GM12865 (cell line): ENCODE data around the gene ANKRD13D.

Experiments
- DNase-seq: peaks from one replicate; pipeline ENCODE4 v3.0.0; 2010; ENCODE audit warnings: low read depth
- H3K4me3 ChIP-seq: 2 replicates; pipeline ENCODE4 v1.5.1; 2011; ENCODE audit warnings: mild to moderate bottlenecking, low read depth, low read length, control low read depth
- CTCF ChIP-seq: IDR thresholded peaks from 2 replicates; pipeline ENCODE4 v1.5.1; 2011; ENCODE audit warnings: low read length, control low read depth, low read depth, inconsistent platforms; ENCODE audit not compliant: insufficient read depth; ENCODE audit errors: missing control alignments

The ANKRD13D gene

GRCh38 chr11:67287355-67288197 lies 1.5 kb upstream of the ANKRD13D start:
- H3K4me3 ChIP-seq: peak overlapping the region; percentile 97
- DNase-seq: no peak
- TF ChIP-seq CTCF: no peak

- DNase-seq: no peak
- H3K4me3 ChIP-seq: peak overlapping the region; percentile 97
- no peak for TF ChIP-seq CTCF
Measured at GRCh38 chr11:67288198-67288451, 978 bp upstream of the ANKRD13D start.

- peak; percentile 32 for TF ChIP-seq CTCF
Measured at GRCh38 chr11:67288452-67289225, 464 bp upstream of the ANKRD13D start.

GRCh38 chr11:67289651-67290479 lies 762 bp downstream of the ANKRD13D start:
- TF ChIP-seq CTCF: no peak
- DNase-seq: no peak
- peak overlapping the region; percentile 75 for H3K4me3 ChIP-seq

More at GRCh38 chr11:67288452-67289225, 464 bp upstream of the ANKRD13D start:
- H3K4me3 ChIP-seq: peak overlapping the region; percentile 97
- peak; percentile 95 for DNase-seq

GRCh38 chr11:67290801-67291200 lies 1.7 kb downstream of the ANKRD13D start:
- H3K4me3 ChIP-seq: no peak overlapping the region
- no peak for TF ChIP-seq CTCF
- no peak for DNase-seq

GRCh38 chr11:67291481-67292381 lies 2.6 kb downstream of the ANKRD13D start:
- DNase-seq: no peak
- TF ChIP-seq CTCF: no peak
- H3K4me3 ChIP-seq: no peak overlapping the region
